Adipocyte (in vitro differentiated cells): ENCODE measurements around the gene KMT5C.

ENCODE experiments used
- DNase-seq: peaks from one replicate; pipeline ENCODE4 v3.0.0-alpha.2; 2015; ENCODE audit warnings: low read depth
- H3K27me3 ChIP-seq: replicated peaks from 2 replicates; pipeline ENCODE4 v1.7.0; 2013; ENCODE audit warnings: mild to moderate bottlenecking, low read length, moderate library complexity; ENCODE audit not compliant: control insufficient read depth, insufficient read depth
- H3K36me3 ChIP-seq: 2 replicates; pipeline ENCODE4 v1.7.0; 2013; ENCODE audit warnings: low read length, mild to moderate bottlenecking, moderate library complexity; ENCODE audit not compliant: control insufficient read depth, insufficient read depth, severe bottlenecking
- H3K4me1 ChIP-seq: 2 replicates; pipeline ENCODE4 v1.7.0; 2013; ENCODE audit warnings: mild to moderate bottlenecking, low read length, moderate library complexity; ENCODE audit not compliant: control insufficient read depth, insufficient read depth
- H3K4me3 ChIP-seq: 2 replicates; pipeline ENCODE4 v1.7.0; 2013; ENCODE audit warnings: mild to moderate bottlenecking, low read length, moderate library complexity
- H3K9ac ChIP-seq: 2 replicates; pipeline ENCODE4 v1.7.0; 2013; ENCODE audit warnings: mild to moderate bottlenecking, low read length, moderate library complexity
- H3K9me3 ChIP-seq: 2 replicates; pipeline ENCODE4 v1.7.0; 2013; ENCODE audit warnings: mild to moderate bottlenecking, low read length, moderate library complexity; ENCODE audit not compliant: control insufficient read depth

The KMT5C gene

GRCh38 chr19:55362174-55362989, 22.7 kb downstream of the KMT5C start:
- Histone ChIP-seq H3K4me3 (no peak overlapping the region), H3K9me3 (no peaks in the 10 kb centered on the region), H3K27me3 (peaks cover under 1% of the 10 kb centered on the region), H3K9ac (no peak overlapping the region), H3K36me3 (no peaks in the 10 kb centered on the region), H3K4me1 (no peaks in the 10 kb centered on the region)
- DNase-seq, result no peak

- H3K4me1 ChIP-seq, result no peaks in the 10 kb centered on the region
- no peaks in the 10 kb centered on the region for H3K27me3 ChIP-seq
- no peak within 1 kb of the TSS for H3K4me3 ChIP-seq
- no peak within 1 kb of the TSS for H3K9ac ChIP-seq
- DNase-seq, result no peak
- H3K36me3 ChIP-seq, result no peaks in the 10 kb centered on the region
- H3K9me3 ChIP-seq, result no peaks in the 10 kb centered on the region
These were observed 23.5 kb downstream of the KMT5C start, which contains the start of gene GARIN5B for GRCh38 chr19:55362990-55363716. TSS of gene GARIN5B (minus strand) at chr19:55363260. CDS start at chr19:55363066, 194 bp downstream.

GRCh38 chr19:55365245-55365644, 25.6 kb downstream of the KMT5C start:
- Histone ChIP-seq H3K36me3 (no peaks in the 10 kb centered on the region), H3K9me3 (no peaks in the 10 kb centered on the region), H3K4me3 (no peak overlapping the region), H3K27me3 (no peaks in the 10 kb centered on the region), H3K4me1 (no peaks in the 10 kb centered on the region), H3K9ac (no peak overlapping the region)
- DNase-seq, result no peak

- Histone ChIP-seq H3K9me3 (no peaks in the 10 kb centered on the region), H3K4me3 (no peak overlapping the region)
These were observed 26.3 kb downstream of the KMT5C start for GRCh38 chr19:55365964-55366363.

GRCh38 chr19:55366790-55367189, 27.1 kb downstream of the KMT5C start:
- DNase-seq, result no peak
- no peaks in the 10 kb centered on the region for H3K4me1 ChIP-seq
- no peak overlapping the region for H3K9ac ChIP-seq
- H3K9me3 ChIP-seq, result no peaks in the 10 kb centered on the region
- no peaks in the 10 kb centered on the region for H3K36me3 ChIP-seq
- no peak overlapping the region for H3K4me3 ChIP-seq
- no peaks in the 10 kb centered on the region for H3K27me3 ChIP-seq

More at GRCh38 chr19:55365964-55366363, 26.3 kb downstream of the KMT5C start:
- H3K9ac ChIP-seq, result no peak overlapping the region
- H3K36me3 ChIP-seq, result no peaks in the 10 kb centered on the region
- H3K4me1 ChIP-seq, result no peaks in the 10 kb centered on the region
- no peak for DNase-seq
- no peaks in the 10 kb centered on the region for H3K27me3 ChIP-seq

- Histone ChIP-seq H3K9ac (no peak overlapping the region), H3K9me3 (no peaks in the 10 kb centered on the region), H3K36me3 (no peaks in the 10 kb centered on the region), H3K4me1 (no peaks in the 10 kb centered on the region), H3K27me3 (no peaks in the 10 kb centered on the region), H3K4me3 (no peak overlapping the region)
- DNase-seq, result no peak
These were observed 28.4 kb downstream of the KMT5C start for GRCh38 chr19:55368106-55368505.

GRCh38 chr19:55368701-55369563, 29.3 kb downstream of the KMT5C start:
- no peak overlapping the region for H3K4me3 ChIP-seq
- no peaks in the 10 kb centered on the region for H3K27me3 ChIP-seq
- peak; percentile 86 for DNase-seq

GRCh38 chr19:55369653-55370304, 30.1 kb downstream of the KMT5C start:
- Histone ChIP-seq H3K9ac (peak overlapping the region; percentile 29), H3K4me3 (peak overlapping the region; percentile 66), H3K9me3 (no peaks in the 10 kb centered on the region), H3K36me3 (no peaks in the 10 kb centered on the region), H3K27me3 (no peaks in the 10 kb centered on the region), H3K4me1 (peaks cover 2% of the 10 kb centered on the region)
- peak; percentile 83 for DNase-seq

More at GRCh38 chr19:55368701-55369563, 29.3 kb downstream of the KMT5C start:
- no peaks in the 10 kb centered on the region for H3K36me3 ChIP-seq
- H3K9ac ChIP-seq, result no peak overlapping the region
- H3K4me1 ChIP-seq, result peaks cover under 1% of the 10 kb centered on the region
- H3K9me3 ChIP-seq, result no peaks in the 10 kb centered on the region

- peak within 1 kb of the TSS; percentile 66 for H3K4me3 ChIP-seq
- peak; percentile 64 for DNase-seq
- H3K4me1 ChIP-seq, result peaks cover 2% of the 10 kb centered on the region
- H3K9ac ChIP-seq, result peak within 1 kb of the TSS; percentile 29
- no peaks in the 10 kb centered on the region for H3K9me3 ChIP-seq
- H3K36me3 ChIP-seq, result no peaks in the 10 kb centered on the region
- H3K27me3 ChIP-seq, result peaks cover 2% of the 10 kb centered on the region
These were observed 30.8 kb downstream of the KMT5C start, which contains the start of gene IL11 for GRCh38 chr19:55370305-55370988. TSS of gene IL11 (minus strand) at chr19:55370463. CDS start at chr19:55370310, 153 bp downstream.
